Cardiac fibroblast (primary cell): Measurements from ENCODE around the gene PRKG1.
A peak's percentile ranks its signal among the peaks of the same experiment; 100 is the strongest.

Experiments
- DNase-seq, 2 donors: peaks; one replicate each; pipeline versions ENCODE4 v3.0.0 to v3.0.0-alpha.2; 2010; ENCODE audit warnings: low read depth in 2 of 2
- H3K4me3 ChIP-seq, 2 donors: replicated peaks in 1 of 2; 1 replicate in 1 of 2; 2 replicates in 1 of 2; pipeline ENCODE4 v1.5.1; 2011; ENCODE audit warnings: low read depth in 2 of 2, low read length in 2 of 2, mild to moderate bottlenecking in 2 of 2, moderate library complexity in 1 of 2
- CTCF ChIP-seq: IDR thresholded peaks from one replicate; pipeline ENCODE4 v1.5.1; 2011; ENCODE audit warnings: low read depth, mild to moderate bottlenecking, low read length, inconsistent platforms

PRKG1 gene

GRCh38 chr10:51090190-51090589, 15.9 kb downstream of the PRKG1 start:
- DNase-seq: peak in 1 of 2 donors; percentile 57
- no peak for TF ChIP-seq CTCF
- H3K4me3 ChIP-seq: no peak overlapping the region

GRCh38 chr10:51092402-51092801, 18.1 kb downstream of the PRKG1 start:
- no peak for TF ChIP-seq CTCF
- DNase-seq: peak; percentile 56 to 60
- no peak overlapping the region for H3K4me3 ChIP-seq

GRCh38 chr10:51095444-51095843, 21.2 kb downstream of the PRKG1 start:
- TF ChIP-seq CTCF: no peak
- H3K4me3 ChIP-seq: no peak overlapping the region
- no peak for DNase-seq

GRCh38 chr10:51097546-51097945, 23.3 kb downstream of the PRKG1 start:
- no peak overlapping the region for H3K4me3 ChIP-seq
- no peak for DNase-seq
- TF ChIP-seq CTCF: no peak

GRCh38 chr10:51100221-51100620, 25.9 kb downstream of the PRKG1 start:
- TF ChIP-seq CTCF: no peak
- peak; percentile 33 to 38 for DNase-seq
- no peak overlapping the region for H3K4me3 ChIP-seq

GRCh38 chr10:51103554-51104217, 29.4 kb downstream of the PRKG1 start:
- DNase-seq: peak; percentile 16 to 80
- no peak overlapping the region for H3K4me3 ChIP-seq
- no peak for TF ChIP-seq CTCF
